Measurements from ENCODE around the gene CD300LB. TPM values are rescaled to one million over a fixed set of nuclear protein-coding genes. Genes with fewer than 3 reads are reported as not detected.

The CD300LB gene
- total RNA-seq, 2 experiments from 2014 or later, result not detected

DNA sequence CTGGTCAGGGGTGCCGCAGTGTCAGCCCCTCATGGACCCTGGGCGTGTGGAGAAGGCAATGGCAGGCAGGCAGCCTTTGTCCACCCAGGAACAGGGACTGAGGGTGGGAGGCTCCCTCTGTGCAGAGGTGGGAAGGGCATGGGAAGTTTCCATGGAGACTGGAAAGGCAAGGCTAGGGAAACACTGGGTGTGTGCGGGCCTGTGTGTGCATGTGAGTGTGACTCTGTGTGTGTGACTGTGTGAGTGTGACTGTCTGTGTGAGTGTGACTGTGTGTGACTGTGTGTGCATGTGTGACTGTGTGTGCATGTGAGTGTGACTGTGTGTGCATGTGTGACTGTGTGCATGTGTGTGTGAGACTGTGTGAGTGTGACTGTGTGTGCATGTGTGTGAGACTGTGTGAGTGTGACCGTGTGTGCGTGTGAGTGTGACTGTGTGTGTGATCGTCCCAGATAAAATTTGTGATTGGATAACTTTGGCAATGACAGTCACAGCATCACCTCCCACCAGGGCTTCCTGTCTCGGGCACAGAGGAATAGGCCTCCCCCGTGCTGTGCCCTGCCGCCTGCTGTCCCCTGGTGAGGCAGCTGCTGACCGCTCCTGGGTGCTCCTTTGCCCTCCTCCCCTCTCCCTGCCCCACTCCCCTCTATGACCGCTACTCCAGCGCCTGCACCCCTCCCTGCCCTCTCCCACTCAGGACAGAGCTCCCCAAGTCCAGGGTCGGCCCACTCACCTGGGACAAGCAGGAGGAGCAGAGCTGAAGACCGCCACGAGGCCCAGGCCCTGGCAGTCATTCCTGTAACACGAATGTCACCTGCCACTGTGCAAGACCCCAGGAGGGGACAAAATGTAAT is 13.9 kb upstream of the CD300LB start:
- H3K79me2 ChIP-seq (ENCODE audit: insufficient read depth, low read depth, low read length), result no peaks in the 10 kb centered on the region
- H3K27ac ChIP-seq (ENCODE audit: low read depth, low read length, poor library complexity, severe bottlenecking), result no peak overlapping the region
- H3K4me3 ChIP-seq (ENCODE audit: low read depth, low read length, poor library complexity, severe bottlenecking), result no peak overlapping the region
- ChIA-PET POLR2A (interaction anchor here (0.5 kb wide), 1 partner anchor 1818 kb away, joined by 3 read pairs; no protein-coding TSS in a partner anchor), CTCF (ENCODE audit: unreplicated experiment) (no interaction called here)
- no peaks in the 10 kb centered on the region for H3K36me3 ChIP-seq (ENCODE audit: insufficient read depth, low read length)
- no peak overlapping the region for H2AFZ ChIP-seq (ENCODE audit: low read length)
- no peaks in the 10 kb centered on the region for H3K4me1 ChIP-seq (ENCODE audit: insufficient read depth, low read length, poor library complexity, severe bottlenecking)
- no peaks in the 10 kb centered on the region for H4K20me1 ChIP-seq (ENCODE audit: insufficient read depth, low read length)
- no peak overlapping the region for H3K4me2 ChIP-seq (ENCODE audit: low read length)
- no peak for DNase-seq (ENCODE audit: low spot score)
- intact Hi-C loops (cut with micrococcal nuclease; ENCODE audit: unreplicated experiment), result no loop called here
- H3K9me2 ChIP-seq (ENCODE audit: insufficient read depth, low read length), result no peaks in the 10 kb centered on the region
- H3K9me3 ChIP-seq (ENCODE audit: low read length), result no peaks in the 10 kb centered on the region
- TF ChIP-seq EZH2phosphoT487 (IDR thresholded peaks at IDR 0.05; ENCODE audit: borderline replicate concordance, low read depth, low read length), result no peak
- TF ChIP-seq, protein P1, sequence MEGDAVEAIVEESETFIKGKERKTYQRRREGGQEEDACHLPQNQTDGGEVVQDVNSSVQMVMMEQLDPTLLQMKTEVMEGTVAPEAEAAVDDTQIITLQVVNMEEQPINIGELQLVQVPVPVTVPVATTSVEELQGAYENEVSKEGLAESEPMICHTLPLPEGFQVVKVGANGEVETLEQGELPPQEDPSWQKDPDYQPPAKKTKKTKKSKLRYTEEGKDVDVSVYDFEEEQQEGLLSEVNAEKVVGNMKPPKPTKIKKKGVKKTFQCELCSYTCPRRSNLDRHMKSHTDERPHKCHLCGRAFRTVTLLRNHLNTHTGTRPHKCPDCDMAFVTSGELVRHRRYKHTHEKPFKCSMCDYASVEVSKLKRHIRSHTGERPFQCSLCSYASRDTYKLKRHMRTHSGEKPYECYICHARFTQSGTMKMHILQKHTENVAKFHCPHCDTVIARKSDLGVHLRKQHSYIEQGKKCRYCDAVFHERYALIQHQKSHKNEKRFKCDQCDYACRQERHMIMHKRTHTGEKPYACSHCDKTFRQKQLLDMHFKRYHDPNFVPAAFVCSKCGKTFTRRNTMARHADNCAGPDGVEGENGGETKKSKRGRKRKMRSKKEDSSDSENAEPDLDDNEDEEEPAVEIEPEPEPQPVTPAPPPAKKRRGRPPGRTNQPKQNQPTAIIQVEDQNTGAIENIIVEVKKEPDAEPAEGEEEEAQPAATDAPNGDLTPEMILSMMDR (conservative IDR thresholded peaks at IDR 0.05; ENCODE audit: low read length), result no peak
- no TSS peak for BruUV-seq (replicated peaks)

DNA sequence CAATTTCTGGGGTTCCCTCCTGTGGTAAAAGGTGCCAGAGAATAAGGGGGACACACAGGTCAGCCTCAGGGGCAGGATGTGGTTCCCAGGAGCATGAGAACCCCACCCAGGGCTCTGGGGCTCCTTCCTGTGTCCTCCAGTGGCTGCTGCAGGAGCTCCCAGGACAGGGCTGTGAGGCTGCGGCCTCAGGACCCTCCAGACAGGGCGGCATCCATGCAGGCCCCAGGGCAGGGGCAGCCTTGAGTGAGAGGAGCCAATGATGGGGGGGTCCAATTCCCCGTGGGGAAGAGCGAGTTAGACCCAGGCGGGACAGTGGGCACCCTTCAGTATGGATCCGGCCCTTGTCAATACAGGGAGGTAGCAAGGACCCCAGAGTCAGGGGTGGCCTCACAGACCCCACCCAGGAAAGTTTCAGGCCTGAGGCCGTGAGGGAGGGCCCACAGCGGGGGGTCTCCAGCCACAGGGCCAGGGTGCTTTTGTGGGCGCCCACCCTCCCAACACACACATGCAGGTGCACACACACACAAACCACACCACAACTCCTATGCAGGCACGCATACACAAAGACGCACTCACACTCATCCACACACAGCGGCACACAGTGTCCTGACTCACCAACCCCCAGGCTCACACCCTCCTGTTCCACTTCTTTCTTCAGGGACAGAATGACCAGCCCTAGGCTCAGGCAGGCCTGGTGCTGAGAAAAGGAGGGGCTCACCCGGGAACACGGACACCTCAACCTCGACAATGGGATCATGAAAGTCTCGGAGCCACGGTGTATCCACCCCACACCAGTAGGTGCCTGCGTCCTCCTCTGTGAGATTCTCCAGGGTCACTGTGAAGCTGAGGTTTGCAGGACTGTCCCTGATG is 12.9 kb upstream of the CD300LB start:
- H3K36me3 ChIP-seq (ENCODE audit: insufficient read depth, low read length), result no peaks in the 10 kb centered on the region
- no peak for DNase-seq (ENCODE audit: low spot score)
- H3K4me1 ChIP-seq (ENCODE audit: insufficient read depth, low read length, poor library complexity, severe bottlenecking), result no peaks in the 10 kb centered on the region
- H3K9me2 ChIP-seq (ENCODE audit: insufficient read depth, low read length), result no peaks in the 10 kb centered on the region
- no peak overlapping the region for H3K4me3 ChIP-seq (ENCODE audit: low read depth, low read length, poor library complexity, severe bottlenecking)
- no TSS peak for BruUV-seq (replicated peaks)
- ChIA-PET CTCF (ENCODE audit: unreplicated experiment) (no interaction called here), POLR2A (no interaction called here)
- no peak overlapping the region for H3K4me2 ChIP-seq (ENCODE audit: low read length)
- H2AFZ ChIP-seq (ENCODE audit: low read length), result no peak overlapping the region
- no peaks in the 10 kb centered on the region for H3K9me3 ChIP-seq (ENCODE audit: low read length)
- no peaks in the 10 kb centered on the region for H4K20me1 ChIP-seq (ENCODE audit: insufficient read depth, low read length)
- TF ChIP-seq, protein P1 (conservative IDR thresholded peaks at IDR 0.05; ENCODE audit: low read length), result no peak
- TF ChIP-seq EZH2phosphoT487 (IDR thresholded peaks at IDR 0.05; ENCODE audit: borderline replicate concordance, low read depth, low read length), result no peak
- no peak overlapping the region for H3K27ac ChIP-seq (ENCODE audit: low read depth, low read length, poor library complexity, severe bottlenecking)
- intact Hi-C loops (cut with micrococcal nuclease; ENCODE audit: unreplicated experiment), result no loop called here
- no peaks in the 10 kb centered on the region for H3K79me2 ChIP-seq (ENCODE audit: insufficient read depth, low read depth, low read length)

Measured in OCI-LY7 (cell line).